SU-DHL-6 (cell line): ENCODE results near the gene DNM1.

Source experiments
- H2AFZ ChIP-seq: fragments of 200-600 bp; sonication (generic); 2 replicates; pipeline ENCODE4 v1.6.1; 2014; ENCODE audit warnings: low read depth, mild to moderate bottlenecking, moderate library complexity, mixed read lengths, antibody characterized with exemption, low read length; ENCODE audit not compliant: severe bottlenecking
- H3F3A ChIP-seq: fragments of 200-600 bp; shearing (Covaris generic); 2 replicates; pipeline ENCODE4 v1.6.0; 2016; ENCODE audit warnings: antibody characterized with exemption, mild to moderate bottlenecking; ENCODE audit not compliant: insufficient read depth
- H3K27ac ChIP-seq: fragments of 200-600 bp; sonication (generic); 2 replicates; pipeline ENCODE4 v1.5.1; 2016; ENCODE audit warnings: low read depth, mild to moderate bottlenecking, low read length, moderate library complexity, mixed read lengths
- H3K27me3 ChIP-seq: fragments of 200-600 bp; sonication (generic), shearing (Covaris generic); 2 replicates; pipeline ENCODE4 v1.6.0; 2014; ENCODE audit warnings: mild to moderate bottlenecking, low read length
- H3K36me3 ChIP-seq: fragments of 200-600 bp; sonication (generic); 2 replicates; pipeline ENCODE4 v1.6.1; 2014; ENCODE audit warnings: mild to moderate bottlenecking, low read length, mixed read lengths
- H3K4me2 ChIP-seq: fragments of 300-600, 200-600 bp; shearing (Covaris generic), sonication (generic); 2 replicates; pipeline ENCODE4 v1.6.0; 2014; ENCODE audit warnings: low read length, low read depth, mild to moderate bottlenecking; ENCODE audit not compliant: poor library complexity, severe bottlenecking
- H3K4me3 ChIP-seq: fragments of 200-600 bp; sonication (generic); 2 replicates; pipeline ENCODE4 v1.5.1; 2014; ENCODE audit warnings: antibody characterized with exemption, low read length, mild to moderate bottlenecking, mixed read lengths; ENCODE audit not compliant: insufficient read depth, poor library complexity, severe bottlenecking
- H3K79me2 ChIP-seq: fragments of 200-600 bp; sonication (generic); 2 replicates; pipeline ENCODE4 v1.6.1; 2014; ENCODE audit warnings: mild to moderate bottlenecking, low read length, moderate library complexity; ENCODE audit not compliant: insufficient read depth
- H3K9ac ChIP-seq: fragments of 200-600 bp; sonication (generic); 2 replicates; pipeline ENCODE4 v1.7.0; 2014; ENCODE audit warnings: mild to moderate bottlenecking, low read length
- H3K9me2 ChIP-seq: fragments of 200-600 bp; sonication (generic); replicated peaks from 2 replicates; pipeline ENCODE4 v1.6.1; 2014; ENCODE audit warnings: low read length; ENCODE audit not compliant: insufficient read depth
- H3K9me3 ChIP-seq: fragments of 200-600 bp; sonication (generic); 2 replicates; pipeline ENCODE4 v1.6.1; 2014; ENCODE audit warnings: low read length, mixed read lengths; ENCODE audit not compliant: insufficient read depth
- H4K20me1 ChIP-seq: fragments of 200-600 bp; sonication (generic); 2 replicates; pipeline ENCODE4 v1.6.1; 2014; ENCODE audit warnings: low read depth, mild to moderate bottlenecking, antibody characterized with exemption, low read length, moderate library complexity, mixed read lengths
- EZH2phosphoT487 ChIP-seq: fragments of 200-600 bp; sonication (generic), shearing (Covaris generic); conservative IDR thresholded peaks from 2 replicates; pipeline ENCODE4 v1.6.1; 2018; ENCODE audit warnings: mild to moderate bottlenecking, antibody characterized with exemption, low read length, moderate library complexity, mixed read lengths
- TF ChIP-seq, protein P1 (sequence below): fragments of 200-600 bp; sonication (generic); IDR thresholded peaks from one replicate; pipeline ENCODE4 v1.5.1; 2017; ENCODE audit warnings: antibody characterized with exemption, mild to moderate bottlenecking, low read length, moderate library complexity; ENCODE audit not compliant: insufficient read depth, poor library complexity, severe bottlenecking

Gene DNM1

DNA sequence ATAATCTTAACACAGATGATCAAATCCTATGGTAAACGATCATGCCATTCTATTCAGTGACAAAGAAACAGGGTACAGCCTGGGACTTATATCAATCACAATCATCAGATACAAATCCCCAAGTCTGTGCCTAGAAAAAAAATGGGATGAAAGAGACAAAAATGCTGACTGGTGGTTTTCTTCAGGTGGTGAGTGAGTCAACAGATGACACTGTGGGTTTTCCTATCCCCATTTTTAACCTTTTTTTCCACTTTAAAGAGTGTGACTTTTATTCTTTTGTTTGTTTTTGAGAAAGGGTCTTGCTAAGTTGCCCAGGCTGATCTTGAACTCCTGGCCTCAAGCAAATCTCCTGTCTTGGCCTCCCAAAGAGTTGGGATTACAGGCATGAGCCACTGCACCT is 15.0 kb upstream of the DNM1 start:
- no peak overlapping the region for H3K27ac ChIP-seq
- no peaks in the 10 kb centered on the region for H3K9me2 ChIP-seq
- H3K27me3 ChIP-seq, result no peaks in the 10 kb centered on the region
- H3K4me3 ChIP-seq, result no peak overlapping the region
- H4K20me1 ChIP-seq, result no peaks in the 10 kb centered on the region
- no peaks in the 10 kb centered on the region for H3F3A ChIP-seq
- H3K4me2 ChIP-seq, result no peak overlapping the region
- TF ChIP-seq, protein P1, sequence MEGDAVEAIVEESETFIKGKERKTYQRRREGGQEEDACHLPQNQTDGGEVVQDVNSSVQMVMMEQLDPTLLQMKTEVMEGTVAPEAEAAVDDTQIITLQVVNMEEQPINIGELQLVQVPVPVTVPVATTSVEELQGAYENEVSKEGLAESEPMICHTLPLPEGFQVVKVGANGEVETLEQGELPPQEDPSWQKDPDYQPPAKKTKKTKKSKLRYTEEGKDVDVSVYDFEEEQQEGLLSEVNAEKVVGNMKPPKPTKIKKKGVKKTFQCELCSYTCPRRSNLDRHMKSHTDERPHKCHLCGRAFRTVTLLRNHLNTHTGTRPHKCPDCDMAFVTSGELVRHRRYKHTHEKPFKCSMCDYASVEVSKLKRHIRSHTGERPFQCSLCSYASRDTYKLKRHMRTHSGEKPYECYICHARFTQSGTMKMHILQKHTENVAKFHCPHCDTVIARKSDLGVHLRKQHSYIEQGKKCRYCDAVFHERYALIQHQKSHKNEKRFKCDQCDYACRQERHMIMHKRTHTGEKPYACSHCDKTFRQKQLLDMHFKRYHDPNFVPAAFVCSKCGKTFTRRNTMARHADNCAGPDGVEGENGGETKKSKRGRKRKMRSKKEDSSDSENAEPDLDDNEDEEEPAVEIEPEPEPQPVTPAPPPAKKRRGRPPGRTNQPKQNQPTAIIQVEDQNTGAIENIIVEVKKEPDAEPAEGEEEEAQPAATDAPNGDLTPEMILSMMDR, result no peak
- no peak for TF ChIP-seq EZH2phosphoT487
- no peaks in the 10 kb centered on the region for H3K36me3 ChIP-seq
- H2AFZ ChIP-seq, result no peak overlapping the region
- H3K79me2 ChIP-seq, result no peaks in the 10 kb centered on the region
- no peaks in the 10 kb centered on the region for H3K9me3 ChIP-seq
- no peak overlapping the region for H3K9ac ChIP-seq

DNA sequence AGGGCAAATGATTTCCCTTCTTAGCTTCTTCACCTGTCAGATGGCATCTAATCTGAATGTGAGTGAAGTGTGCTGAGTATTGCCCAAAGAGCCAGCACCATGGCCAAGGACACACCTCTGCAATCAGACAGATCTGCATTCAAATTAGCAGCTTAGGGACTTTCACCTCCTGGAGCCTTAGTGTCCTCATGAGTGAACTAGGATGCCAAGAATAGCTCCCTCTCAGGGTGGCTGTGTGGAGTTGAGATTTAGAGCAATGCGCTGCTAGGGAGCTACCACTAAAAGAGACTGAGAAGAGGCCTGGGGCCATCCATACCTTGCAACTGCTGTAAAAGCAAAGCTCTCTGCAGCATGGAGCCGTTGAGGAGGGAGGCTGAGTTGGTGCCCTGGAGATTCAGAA is 13.2 kb upstream of the DNM1 start:
- Histone ChIP-seq H3K4me3 (peak overlapping the region; percentile 83), H3K36me3 (no peaks in the 10 kb centered on the region), H3K9me2 (no peaks in the 10 kb centered on the region), H3K4me2 (peak overlapping the region; percentile 92), H3K9me3 (no peaks in the 10 kb centered on the region), H3K27ac (no peak overlapping the region), H4K20me1 (no peaks in the 10 kb centered on the region), H3F3A (no peaks in the 10 kb centered on the region), H2AFZ (no peak overlapping the region), H3K27me3 (no peaks in the 10 kb centered on the region), H3K79me2 (no peaks in the 10 kb centered on the region), H3K9ac (peak overlapping the region; percentile 96)
- no peak for TF ChIP-seq EZH2phosphoT487
- TF ChIP-seq, protein P1, result no peak

DNA sequence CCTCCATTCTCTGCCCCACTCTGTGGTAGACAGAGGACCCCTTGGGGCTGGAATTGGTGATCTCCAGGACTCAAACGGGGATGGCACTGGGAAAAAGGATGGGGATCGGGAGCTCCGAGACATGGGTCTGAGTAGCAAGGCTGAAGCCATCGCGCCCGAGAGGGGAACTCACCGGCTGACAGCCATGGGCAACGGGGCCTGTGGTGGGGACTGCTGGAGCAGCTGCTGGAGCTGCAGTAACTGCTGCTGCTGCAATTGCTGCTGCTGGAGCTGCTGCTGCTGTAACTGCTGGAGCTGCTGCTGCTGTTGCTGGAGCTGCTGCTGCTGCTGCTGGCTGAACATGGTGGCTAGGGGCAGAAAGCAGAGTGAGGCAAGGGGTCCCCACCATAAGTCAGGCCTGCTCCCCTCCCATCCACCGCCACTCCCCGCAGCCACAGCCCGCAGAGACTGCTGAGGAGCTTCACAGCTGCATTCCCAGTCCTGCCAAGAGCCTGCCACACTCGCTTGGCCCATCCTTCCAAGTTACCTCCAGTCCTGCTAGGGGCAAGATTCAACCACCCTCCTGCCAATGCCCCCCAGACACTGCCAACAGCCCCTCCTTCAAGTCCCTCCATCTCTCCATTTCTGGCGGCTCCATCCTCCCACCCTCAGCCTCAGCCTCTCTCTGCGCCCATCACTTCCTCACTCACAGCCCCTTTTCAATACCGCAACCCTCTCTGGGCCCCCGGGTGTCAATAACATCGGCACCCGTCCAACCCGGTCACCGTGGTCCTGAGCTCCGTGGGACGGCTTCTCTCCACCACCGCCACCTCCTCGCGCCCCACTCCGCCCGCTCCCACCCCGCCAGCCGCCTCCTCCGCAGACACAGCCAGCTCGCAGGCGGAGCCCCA is 12.4 kb upstream of the DNM1 start:
- H3F3A ChIP-seq, result no peaks in the 10 kb centered on the region
- H3K9me3 ChIP-seq, result no peaks in the 10 kb centered on the region
- H3K27ac ChIP-seq, result peak overlapping the region; percentile 52
- peak overlapping the region; percentile 96 for H3K9ac ChIP-seq
- no peaks in the 10 kb centered on the region for H3K9me2 ChIP-seq
- peak overlapping the region; percentile 92 for H3K4me2 ChIP-seq
- H3K36me3 ChIP-seq, result no peaks in the 10 kb centered on the region
- TF ChIP-seq, protein P1, result no peak
- TF ChIP-seq EZH2phosphoT487, result no peak
- H2AFZ ChIP-seq, result peak overlapping the region; percentile 94
- no peaks in the 10 kb centered on the region for H3K27me3 ChIP-seq
- H4K20me1 ChIP-seq, result no peaks in the 10 kb centered on the region
- H3K79me2 ChIP-seq, result no peaks in the 10 kb centered on the region
- H3K4me3 ChIP-seq, result peak overlapping the region; percentile 83
